GM13977 (cell line): Measurements from ENCODE around the gene NPPB.

Source experiments
- DNase-seq: peaks from one replicate; pipeline ENCODE4 v3.0.0; 2012; ENCODE audit warnings: low spot score
- in situ Hi-C: fragments of 300-500 bp; cut with MboI; formaldehyde crosslinking; loops from one replicate; pipeline ENCODE4 v1.12.0; 2022; ENCODE audit warnings: low sequenced_read_pairs, low pct_unique_long_range_greater_than_20kb, mixed read lengths, inconsistent platforms; ENCODE audit not compliant: unreplicated experiment
- TF ChIP-seq, protein P1 (sequence below): IDR thresholded peaks from 2 replicates; pipeline ENCODE4 v1.5.1; 2012; ENCODE audit warnings: mild to moderate bottlenecking, control low read depth; ENCODE audit not compliant: insufficient read depth; ENCODE audit errors: extremely low read depth, missing control alignments

Gene NPPB

DNA sequence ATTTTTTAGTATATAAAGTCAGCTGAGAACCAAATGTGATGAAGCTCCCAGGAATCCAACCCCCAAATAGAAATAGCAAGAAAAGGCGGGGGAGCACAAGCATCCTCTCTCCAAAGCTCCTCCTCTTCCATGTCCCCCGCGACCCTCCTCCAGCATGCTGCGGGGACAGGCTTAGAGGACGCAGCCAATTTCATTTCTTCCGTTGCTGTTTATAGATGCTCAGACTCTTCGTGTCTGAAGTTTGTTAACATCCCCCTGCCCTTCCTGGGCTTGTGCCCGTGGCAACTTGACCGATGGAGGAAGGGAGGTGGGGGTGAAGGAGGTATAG, 10.4 kb downstream of the NPPB start:
- TF ChIP-seq, protein P1, sequence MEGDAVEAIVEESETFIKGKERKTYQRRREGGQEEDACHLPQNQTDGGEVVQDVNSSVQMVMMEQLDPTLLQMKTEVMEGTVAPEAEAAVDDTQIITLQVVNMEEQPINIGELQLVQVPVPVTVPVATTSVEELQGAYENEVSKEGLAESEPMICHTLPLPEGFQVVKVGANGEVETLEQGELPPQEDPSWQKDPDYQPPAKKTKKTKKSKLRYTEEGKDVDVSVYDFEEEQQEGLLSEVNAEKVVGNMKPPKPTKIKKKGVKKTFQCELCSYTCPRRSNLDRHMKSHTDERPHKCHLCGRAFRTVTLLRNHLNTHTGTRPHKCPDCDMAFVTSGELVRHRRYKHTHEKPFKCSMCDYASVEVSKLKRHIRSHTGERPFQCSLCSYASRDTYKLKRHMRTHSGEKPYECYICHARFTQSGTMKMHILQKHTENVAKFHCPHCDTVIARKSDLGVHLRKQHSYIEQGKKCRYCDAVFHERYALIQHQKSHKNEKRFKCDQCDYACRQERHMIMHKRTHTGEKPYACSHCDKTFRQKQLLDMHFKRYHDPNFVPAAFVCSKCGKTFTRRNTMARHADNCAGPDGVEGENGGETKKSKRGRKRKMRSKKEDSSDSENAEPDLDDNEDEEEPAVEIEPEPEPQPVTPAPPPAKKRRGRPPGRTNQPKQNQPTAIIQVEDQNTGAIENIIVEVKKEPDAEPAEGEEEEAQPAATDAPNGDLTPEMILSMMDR, result no peak
- in situ Hi-C loops, result loop anchor here (10.0 kb wide), 1 partner anchor 46 kb away; no protein-coding TSS in a partner anchor
- DNase-seq, result no peak

- in situ Hi-C loops, result loop anchor here (10.0 kb wide), 1 partner anchor 47 kb away; no protein-coding TSS in a partner anchor
- no peak for DNase-seq
- TF ChIP-seq, protein P1, result no peak
Measured at GRCh38 chr1:11847667-11848372, 10.9 kb downstream of the NPPB start, which contains the start of gene NPPA. NPPA (minus strand) TSS chr1:11847783; CDS start chr1:11847684, 99 bp downstream.

DNA sequence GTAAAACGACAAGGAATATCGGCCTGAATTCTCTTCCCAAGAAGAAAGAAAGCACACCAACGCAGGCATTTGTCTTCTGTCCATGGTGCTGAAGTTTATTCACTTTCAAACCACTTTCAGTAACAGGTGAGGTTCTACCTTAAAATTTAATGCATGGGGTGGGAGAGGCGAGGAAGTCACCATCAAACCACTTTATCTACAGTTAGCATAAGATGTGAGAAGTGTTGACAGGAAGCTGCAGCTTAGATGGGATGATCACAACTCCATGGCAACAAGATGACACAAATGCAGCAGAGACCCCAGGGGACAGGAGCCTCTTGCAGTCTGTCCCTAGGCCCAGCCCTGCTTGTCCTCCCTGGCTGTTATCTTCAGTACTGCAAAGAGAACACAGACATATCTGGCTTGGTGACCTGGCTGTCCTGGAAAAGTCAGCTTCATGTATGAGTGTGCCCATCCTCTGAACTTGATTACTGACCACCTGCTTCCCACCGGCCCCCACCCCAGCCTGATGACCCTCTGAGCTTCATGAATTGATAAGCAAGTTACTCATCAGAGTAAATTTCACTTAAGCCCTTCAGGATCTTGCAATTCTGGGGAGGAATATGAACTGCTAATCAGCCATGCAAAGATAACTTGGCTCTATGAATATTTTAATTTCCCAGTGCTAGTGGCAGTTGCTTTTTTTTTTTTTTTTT, 13.0 kb downstream of the NPPB start:
- TF ChIP-seq, protein P1, result no peak
- no peak for DNase-seq
- in situ Hi-C loops, result loop anchor here (10.0 kb wide), 1 partner anchor 49 kb away; no protein-coding TSS in a partner anchor

DNA sequence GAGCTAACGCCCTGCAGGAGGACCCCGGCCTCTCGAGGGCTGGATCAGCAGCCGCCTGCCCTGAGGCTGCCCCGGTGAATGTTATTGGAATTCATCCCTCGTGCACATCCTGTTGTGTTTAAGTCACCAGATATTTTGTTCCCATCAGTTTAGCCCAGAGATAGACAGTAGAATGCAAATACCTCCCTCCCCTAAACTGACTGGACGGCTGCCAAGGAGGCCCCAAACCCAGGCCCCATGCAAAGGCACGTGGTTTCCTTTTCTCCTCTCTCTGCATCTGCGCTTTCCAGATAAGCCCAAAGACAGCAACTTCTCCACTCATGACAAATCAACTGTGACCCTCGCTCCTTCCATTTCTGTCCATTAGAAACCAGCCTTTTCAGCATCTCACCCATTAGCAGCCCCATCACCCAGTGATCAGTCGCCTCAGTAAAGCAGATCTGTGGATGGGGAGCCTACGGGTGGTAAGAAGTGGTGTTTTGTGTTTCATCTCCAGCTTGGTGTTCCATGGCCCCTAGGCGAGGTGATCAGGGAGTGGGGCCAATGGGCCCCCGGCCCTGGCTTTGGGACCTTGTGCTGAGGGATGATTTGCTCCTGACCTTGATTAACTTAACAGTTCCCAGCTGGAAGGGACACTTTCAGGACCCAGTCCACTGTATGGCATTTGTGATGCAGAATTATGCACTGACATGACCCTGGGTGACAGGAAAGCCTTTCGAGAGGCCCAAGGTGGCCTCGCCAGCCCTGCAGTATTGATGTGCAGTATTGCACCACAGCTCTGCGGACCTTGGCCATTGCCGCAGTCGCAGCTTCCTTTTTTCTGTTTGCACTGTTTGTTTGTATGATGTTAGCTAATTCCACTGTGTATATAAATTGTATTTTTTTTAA, 16.3 kb downstream of the NPPB start:
- TF ChIP-seq, protein P1, result no peak
- peak; percentile 62 for DNase-seq
- in situ Hi-C loops, result loop anchor here (10.0 kb wide), 1 partner anchor 52 kb away; no protein-coding TSS in a partner anchor

DNA sequence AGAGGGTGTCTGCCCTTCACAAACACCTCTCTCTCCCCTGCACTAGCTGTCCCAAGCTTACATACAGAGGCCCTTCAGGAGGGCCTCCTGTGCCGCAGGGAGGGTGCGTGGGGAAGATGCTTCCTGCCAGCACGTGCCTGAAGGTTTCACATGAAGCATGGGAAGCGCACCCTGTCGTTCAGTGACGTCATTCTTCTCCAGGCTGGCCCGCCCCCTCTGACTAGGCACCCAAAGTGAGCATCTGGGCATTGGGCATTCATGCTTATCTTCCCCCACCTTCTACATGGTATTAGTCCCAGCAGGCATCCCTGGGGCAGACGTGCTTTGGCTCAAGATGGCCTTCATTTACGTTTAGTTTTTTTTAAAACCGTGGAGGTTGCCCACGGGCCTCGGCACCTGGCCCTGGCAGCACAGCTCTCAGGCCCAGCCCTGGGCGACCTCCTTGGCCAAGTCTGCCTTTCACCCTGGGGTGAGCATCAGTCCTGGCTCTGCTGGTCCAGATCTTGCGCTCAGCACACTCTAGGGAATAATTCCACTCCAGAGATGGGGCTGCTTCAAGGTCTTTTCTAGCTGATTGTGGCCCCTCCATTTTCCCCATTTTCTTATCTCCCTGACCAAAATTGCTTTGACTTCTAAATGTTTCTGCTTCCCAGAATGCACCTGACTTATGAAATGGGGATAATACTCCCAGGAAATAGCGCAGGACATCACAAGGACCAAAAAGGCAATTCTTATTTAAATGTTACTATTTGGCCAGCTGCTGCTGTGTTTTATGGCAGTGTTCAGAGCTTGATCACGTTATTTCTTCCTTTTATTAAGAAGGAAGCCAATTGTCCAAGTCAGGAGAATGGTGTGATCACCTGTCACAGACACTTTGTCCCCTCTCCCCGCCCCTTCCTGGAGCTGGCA, 17.2 kb downstream of the NPPB start:
- in situ Hi-C loops, result loop anchor here (10.0 kb wide), 1 partner anchor 53 kb away; no protein-coding TSS in a partner anchor
- TF ChIP-seq, protein P1, result no peak
- DNase-seq, result no peak
